Calu3 (cell line): ENCODE data around the gene GLE1. TPM values are rescaled to one million over a fixed set of nuclear protein-coding genes. Genes with fewer than 3 reads are reported as not detected.

Experiments used
- BruUV-seq: library from RNA; stranded (reverse); fragments of 400-500 nt; replicated peaks from 2 replicates; lab custom pipeline; 2021; lab: Mats Ljungman, UMichigan
- CTCF ChIA-PET: fragments of 300-600 bp; sonication (Branson Sonifier 250); formaldehyde crosslinking; loops from one replicate; lab custom pipeline; 2022; ENCODE audit warnings: antibody characterized with exemption; lab: Charles Lee
- DNase-seq: peaks from one replicate; pipeline ENCODE4 v3.0.0; 2022
- H3K27ac Mint-ChIP-seq: one replicate; pipeline ENCODE4 v1.8.0; 2022; ENCODE audit warnings: mixed read lengths; ENCODE audit not compliant: unreplicated experiment
- H3K27me3 Mint-ChIP-seq: one replicate; pipeline ENCODE4 v1.8.0; 2022; ENCODE audit warnings: mixed read lengths; ENCODE audit not compliant: unreplicated experiment
- H3K36me3 Mint-ChIP-seq: one replicate; pipeline ENCODE4 v1.8.0; 2022; ENCODE audit warnings: mild to moderate bottlenecking, moderate library complexity, mixed read lengths; ENCODE audit not compliant: insufficient read depth, unreplicated experiment
- H3K4me1 Mint-ChIP-seq: one replicate; pipeline ENCODE4 v1.8.0; 2022; ENCODE audit warnings: mild to moderate bottlenecking, low read depth, mixed read lengths; ENCODE audit not compliant: unreplicated experiment
- H3K4me3 Mint-ChIP-seq: one replicate; pipeline ENCODE4 v1.8.0; 2022; ENCODE audit warnings: mild to moderate bottlenecking, low read depth, moderate library complexity, mixed read lengths; ENCODE audit not compliant: unreplicated experiment
- H3K9me3 Mint-ChIP-seq: one replicate; pipeline ENCODE4 v1.8.0; 2022; ENCODE audit warnings: low read depth, mixed read lengths; ENCODE audit not compliant: unreplicated experiment
- intact Hi-C: fragments of 100-400 bp; cut with micrococcal nuclease; formaldehyde crosslinking; loops from one replicate; pipeline ENCODE4 v1.10.0; 2022; ENCODE audit not compliant: unreplicated experiment
- total RNA-seq: library from RNA; stranded (reverse); gene quantifications from 2 replicates; pipeline ENCODE4 v1.2.3, GENCODE V29; 2022
- TF ChIP-seq, protein P1 (sequence below): fragments of 200-600 bp; IDR thresholded peaks from one replicate; pipeline ENCODE4 v1.8.0; 2022; ENCODE audit warnings: antibody characterized with exemption; ENCODE audit not compliant: unreplicated experiment

Gene GLE1
- total RNA-seq, 1 experiment from 2014 or later, result 24.8 TPM

DNA sequence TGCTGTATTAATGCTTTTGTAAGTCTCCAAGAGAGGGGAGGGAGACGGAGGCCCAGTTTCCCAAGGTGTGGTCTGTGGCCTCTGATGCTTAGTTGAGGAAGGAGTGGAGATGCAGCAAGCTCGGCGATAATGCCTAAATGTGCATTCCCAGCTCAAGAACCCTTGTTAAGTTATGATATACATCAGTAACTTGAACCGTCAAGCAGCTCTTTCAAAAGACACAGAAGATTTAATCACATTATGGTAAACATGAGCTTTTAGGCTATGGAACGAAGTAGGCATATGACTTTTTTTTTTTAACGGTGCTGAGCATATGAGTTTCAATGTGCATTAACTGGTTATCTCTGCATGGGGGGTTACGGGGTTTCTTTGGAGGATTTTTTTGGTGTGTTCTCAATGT lies 22.3 kb upstream of the GLE1 start:
- CTCF ChIA-PET, result no interaction called here
- intact Hi-C loops, result no loop called here
- BruUV-seq, result no TSS peak
- H3K4me3 Mint-ChIP-seq, result no peak overlapping the region
- H3K9me3 Mint-ChIP-seq, result no peaks in the 10 kb centered on the region
- TF ChIP-seq, protein P1, sequence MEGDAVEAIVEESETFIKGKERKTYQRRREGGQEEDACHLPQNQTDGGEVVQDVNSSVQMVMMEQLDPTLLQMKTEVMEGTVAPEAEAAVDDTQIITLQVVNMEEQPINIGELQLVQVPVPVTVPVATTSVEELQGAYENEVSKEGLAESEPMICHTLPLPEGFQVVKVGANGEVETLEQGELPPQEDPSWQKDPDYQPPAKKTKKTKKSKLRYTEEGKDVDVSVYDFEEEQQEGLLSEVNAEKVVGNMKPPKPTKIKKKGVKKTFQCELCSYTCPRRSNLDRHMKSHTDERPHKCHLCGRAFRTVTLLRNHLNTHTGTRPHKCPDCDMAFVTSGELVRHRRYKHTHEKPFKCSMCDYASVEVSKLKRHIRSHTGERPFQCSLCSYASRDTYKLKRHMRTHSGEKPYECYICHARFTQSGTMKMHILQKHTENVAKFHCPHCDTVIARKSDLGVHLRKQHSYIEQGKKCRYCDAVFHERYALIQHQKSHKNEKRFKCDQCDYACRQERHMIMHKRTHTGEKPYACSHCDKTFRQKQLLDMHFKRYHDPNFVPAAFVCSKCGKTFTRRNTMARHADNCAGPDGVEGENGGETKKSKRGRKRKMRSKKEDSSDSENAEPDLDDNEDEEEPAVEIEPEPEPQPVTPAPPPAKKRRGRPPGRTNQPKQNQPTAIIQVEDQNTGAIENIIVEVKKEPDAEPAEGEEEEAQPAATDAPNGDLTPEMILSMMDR, result no peak
- no peaks in the 10 kb centered on the region for H3K36me3 Mint-ChIP-seq
- DNase-seq, result no peak
- no peak overlapping the region for H3K27ac Mint-ChIP-seq
- no peaks in the 10 kb centered on the region for H3K27me3 Mint-ChIP-seq
- H3K4me1 Mint-ChIP-seq, result no peaks in the 10 kb centered on the region

DNA sequence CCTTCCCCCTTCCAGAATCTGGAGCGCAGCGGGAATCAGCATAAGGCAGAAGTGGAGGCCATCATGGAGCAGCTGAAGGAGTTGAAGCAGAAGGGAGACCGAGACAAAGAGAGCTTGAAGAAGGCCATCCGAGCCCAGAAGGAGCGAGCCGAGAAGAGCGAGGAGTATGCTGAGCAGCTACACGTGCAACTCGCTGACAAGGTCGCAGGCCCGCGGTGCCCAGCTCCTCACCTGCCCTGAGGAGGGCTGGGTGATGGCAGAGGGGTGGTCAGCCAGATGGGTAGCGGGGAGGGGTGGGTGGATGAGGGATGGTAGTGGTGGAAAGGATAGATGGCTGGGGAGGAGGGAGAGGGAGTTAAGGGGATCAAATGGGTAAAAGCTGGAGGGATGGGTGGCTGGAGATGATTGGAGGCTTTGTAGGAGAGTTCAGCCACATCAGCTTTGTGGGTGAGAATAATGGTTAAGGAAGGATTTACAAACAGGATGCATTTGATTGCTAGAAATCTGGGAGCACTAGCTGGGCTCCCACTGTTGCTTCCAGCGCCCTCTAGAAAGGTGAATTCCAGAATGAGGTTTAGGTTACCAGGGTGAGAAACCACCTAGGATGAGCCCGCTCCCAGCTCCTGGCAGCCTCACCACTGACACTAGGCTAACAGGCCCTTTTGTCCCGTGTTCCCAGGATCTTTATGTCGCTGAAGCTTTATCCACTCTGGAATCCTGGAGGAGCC lies 19.7 kb upstream of the GLE1 start:
- Mint-ChIP-seq H3K27ac (no peak overlapping the region), H3K4me3 (no peak overlapping the region), H3K36me3 (peaks cover 5% of the 10 kb centered on the region), H3K4me1 (no peaks in the 10 kb centered on the region), H3K9me3 (no peaks in the 10 kb centered on the region), H3K27me3 (no peaks in the 10 kb centered on the region)
- intact Hi-C loops, result no loop called here
- BruUV-seq, result no TSS peak
- DNase-seq, result no peak
- TF ChIP-seq, protein P1, result no peak
- CTCF ChIA-PET, result no interaction called here

DNA sequence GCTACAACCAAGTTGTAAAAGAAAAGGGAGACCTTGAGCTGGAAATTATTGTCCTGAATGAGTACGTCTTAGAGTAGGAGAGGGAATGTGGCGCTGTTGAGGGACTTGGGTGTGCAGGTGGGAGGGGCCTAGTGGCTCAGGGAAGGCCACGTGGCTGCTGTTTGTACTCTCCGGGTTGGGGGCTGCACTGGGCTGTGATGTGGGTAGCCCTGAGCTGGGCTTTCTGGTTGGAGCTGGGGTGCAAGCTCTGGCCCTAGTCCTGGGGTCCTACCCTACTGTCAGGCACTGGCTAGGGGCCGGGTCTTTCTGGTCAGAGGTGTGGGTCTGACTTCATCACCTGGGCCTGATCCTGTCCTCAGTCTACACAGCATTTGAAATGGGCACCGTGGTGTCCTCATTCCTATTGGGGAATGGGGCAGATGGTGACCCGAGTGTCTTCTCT lies 19.1 kb upstream of the GLE1 start:
- no peaks in the 10 kb centered on the region for H3K27me3 Mint-ChIP-seq
- TF ChIP-seq, protein P1, result no peak
- peaks cover 5% of the 10 kb centered on the region for H3K36me3 Mint-ChIP-seq
- no peaks in the 10 kb centered on the region for H3K4me1 Mint-ChIP-seq
- CTCF ChIA-PET, result no interaction called here
- intact Hi-C loops, result no loop called here
- no peak overlapping the region for H3K4me3 Mint-ChIP-seq
- DNase-seq, result no peak
- no peak overlapping the region for H3K27ac Mint-ChIP-seq
- H3K9me3 Mint-ChIP-seq, result no peaks in the 10 kb centered on the region
- BruUV-seq, result no TSS peak

DNA sequence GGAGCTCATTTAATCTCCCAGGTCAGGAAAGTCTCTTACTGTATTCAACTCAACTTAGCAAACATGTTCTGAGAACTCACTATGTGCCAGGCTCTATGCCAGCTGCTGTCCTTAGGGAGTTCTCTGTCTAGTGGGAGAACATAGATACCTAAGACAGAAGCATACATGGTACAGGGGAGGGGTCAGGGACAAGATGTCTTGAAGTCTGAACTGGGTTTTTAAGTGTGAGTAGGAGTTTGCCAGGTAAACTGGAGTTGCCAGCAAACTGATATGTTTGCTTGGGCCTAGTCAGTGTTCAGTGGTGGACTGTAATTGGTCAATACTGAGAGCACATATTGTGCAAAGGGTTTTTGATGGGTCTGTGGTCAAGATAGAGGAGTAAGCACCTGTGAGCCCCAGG lies 18.3 kb upstream of the GLE1 start:
- BruUV-seq, result no TSS peak
- H3K9me3 Mint-ChIP-seq, result no peaks in the 10 kb centered on the region

More for the DNA sequence above, 18.3 kb upstream of the GLE1 start:
- TF ChIP-seq, protein P1, result no peak
- no peak for DNase-seq
- intact Hi-C loops, result no loop called here
- Mint-ChIP-seq H3K36me3 (peaks cover 5% of the 10 kb centered on the region), H3K4me3 (no peak overlapping the region), H3K27me3 (no peaks in the 10 kb centered on the region), H3K27ac (no peak overlapping the region), H3K4me1 (no peaks in the 10 kb centered on the region)
- CTCF ChIA-PET, result no interaction called here
